ENCODE data around the gene STXBP4.

STXBP4 gene

GRCh38 chr17:55133583-55133982 is 165.0 kb downstream of the STXBP4 start:
- DNase-seq = no peak

GRCh38 chr17:55134486-55135157 is 166.1 kb downstream of the STXBP4 start:
- DNase-seq = no peak

- DNase-seq = no peak
Measured at GRCh38 chr17:55140809-55141208, 172.2 kb downstream of the STXBP4 start.

- no peak for DNase-seq
Measured at GRCh38 chr17:55144518-55144917, 176.0 kb downstream of the STXBP4 start.

GRCh38 chr17:55149485-55149884 is 180.9 kb downstream of the STXBP4 start:
- no peak for DNase-seq

GRCh38 chr17:55152236-55152635 is 183.7 kb downstream of the STXBP4 start:
- no peak for DNase-seq

GRCh38 chr17:55154101-55154500 is 185.5 kb downstream of the STXBP4 start:
- no peak for DNase-seq

- DNase-seq = no peak
Measured at GRCh38 chr17:55155856-55156560, 187.4 kb downstream of the STXBP4 start.

GRCh38 chr17:55157165-55157564 is 188.6 kb downstream of the STXBP4 start:
- no peak for DNase-seq

GRCh38 chr17:55158439-55158838 is 189.9 kb downstream of the STXBP4 start:
- DNase-seq = no peak

- DNase-seq = no peak
Measured at GRCh38 chr17:55159251-55159650, 190.7 kb downstream of the STXBP4 start.

GRCh38 chr17:55160501-55160900 is 191.9 kb downstream of the STXBP4 start:
- no peak for DNase-seq

- DNase-seq = no peak
Measured at GRCh38 chr17:55161935-55162555, 193.5 kb downstream of the STXBP4 start.

- no peak for DNase-seq
Measured at GRCh38 chr17:55162556-55162946, 194.0 kb downstream of the STXBP4 start.

GRCh38 chr17:55163408-55163807 is 194.8 kb downstream of the STXBP4 start:
- DNase-seq = no peak

GRCh38 chr17:55166506-55166905 is 197.9 kb downstream of the STXBP4 start:
- DNase-seq = no peak

- DNase-seq = no peak
Measured at GRCh38 chr17:55167024-55167725, 198.6 kb downstream of the STXBP4 start.

- DNase-seq = no peak
Measured at GRCh38 chr17:55168958-55169687, 200.6 kb downstream of the STXBP4 start.

- DNase-seq = no peak
Measured at GRCh38 chr17:55171634-55172328, 203.2 kb downstream of the STXBP4 start.

- no peak for DNase-seq
Measured at GRCh38 chr17:55172612-55173011, 204.0 kb downstream of the STXBP4 start.

GRCh38 chr17:55174133-55174532 is 205.6 kb downstream of the STXBP4 start:
- no peak for DNase-seq

- no peak for DNase-seq
Measured at GRCh38 chr17:55175788-55176427, 207.3 kb downstream of the STXBP4 start.
